ENCODE measurements around the gene OTOP1. TPM values are rescaled to one million over a fixed set of nuclear protein-coding genes. Genes with fewer than 3 reads are reported as not detected.
A peak's percentile ranks its signal among the peaks of the same experiment; 100 is the strongest.

Gene OTOP1
- total RNA-seq, 3 donors from 2014 or later (not counting 1 experiment from before 2014, with no cell fraction given) = not detected

DNA sequence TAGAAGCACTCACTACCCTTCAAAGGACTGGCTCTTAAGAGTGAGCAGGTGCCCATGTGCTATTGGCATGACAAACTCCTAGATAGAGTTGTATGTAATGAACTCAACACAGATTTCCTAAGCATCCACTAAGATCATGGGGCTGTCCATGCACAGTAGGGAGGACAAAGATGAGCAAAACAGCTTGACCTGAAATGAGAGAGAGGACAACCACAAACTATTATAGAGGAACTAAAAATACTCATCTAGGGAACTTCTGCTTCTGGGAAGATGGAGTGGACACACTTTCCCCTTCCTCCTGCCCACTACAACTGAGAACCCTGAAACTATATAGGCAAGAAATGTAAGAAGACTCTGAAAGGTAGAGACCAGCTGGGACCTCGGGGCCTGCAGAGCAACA lies 42.0 kb upstream of the OTOP1 start:
- peak overlapping the region; percentile 97 for H3K27ac ChIP-seq (ENCODE audit: low read length)
- WGBS (ENCODE audit: insufficient coverage) = 43% methylated on average over 1 of the region's 1 CpG

DNA sequence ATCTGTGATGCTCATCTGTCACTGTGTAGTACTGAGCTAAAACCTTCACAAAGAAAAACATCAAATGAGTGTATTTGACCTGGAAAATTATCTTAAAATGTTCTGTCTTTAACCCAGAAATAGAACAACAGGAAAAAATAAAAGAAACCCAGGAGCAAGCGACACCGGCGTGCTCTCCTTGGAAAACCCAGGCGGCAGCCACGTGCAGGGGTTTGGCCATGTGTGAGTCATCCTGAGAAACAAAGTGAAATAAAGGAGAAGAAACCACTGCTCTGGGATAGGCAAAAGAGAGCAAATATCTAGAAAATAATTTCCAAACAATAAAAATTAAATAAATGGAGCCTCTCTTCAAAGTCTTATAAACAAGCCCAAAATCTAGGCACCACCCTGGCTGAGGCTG lies 41.3 kb upstream of the OTOP1 start:
- H3K36me3 Mint-ChIP-seq = peaks cover 13% of the 10 kb centered on the region
- peaks cover 55 to 73% of the 10 kb centered on the region in 2 donors for H3K4me1 Mint-ChIP-seq
- Histone ChIP-seq H3K27ac (ENCODE audit: low read length) (peak overlapping the region; percentile 97), H3K27me3 (ENCODE audit: control insufficient read depth, insufficient read depth, low read length) (no peaks in the 10 kb centered on the region), H3K4me1 (ENCODE audit: control insufficient read depth, insufficient read depth, low read length) (peaks cover 43% of the 10 kb centered on the region), H3K36me3 (ENCODE audit: control insufficient read depth, insufficient read depth, low read length) (peaks cover 18% of the 10 kb centered on the region), H3K9me3 (ENCODE audit: control insufficient read depth, insufficient read depth, low read length) (no peaks in the 10 kb centered on the region), H3K4me3 (ENCODE audit: low read length) (no peak overlapping the region)
- peak overlapping the region; percentile 95 to 96 for H3K27ac Mint-ChIP-seq
- no peaks in the 10 kb centered on the region for H3K27me3 Mint-ChIP-seq (ENCODE audit: low read depth in 2 of 2)
- H3K9me3 Mint-ChIP-seq = no peaks in the 10 kb centered on the region
- peak overlapping the region; percentile 72 for H3K4me3 Mint-ChIP-seq
- WGBS (ENCODE audit: insufficient coverage) = 70% methylated on average over 5 of the region's 5 CpGs
- ATAC-seq (no peak), DNase-seq (peak in 1 of 2 donors; percentile 26)
- TF ChIP-seq, protein P1, sequence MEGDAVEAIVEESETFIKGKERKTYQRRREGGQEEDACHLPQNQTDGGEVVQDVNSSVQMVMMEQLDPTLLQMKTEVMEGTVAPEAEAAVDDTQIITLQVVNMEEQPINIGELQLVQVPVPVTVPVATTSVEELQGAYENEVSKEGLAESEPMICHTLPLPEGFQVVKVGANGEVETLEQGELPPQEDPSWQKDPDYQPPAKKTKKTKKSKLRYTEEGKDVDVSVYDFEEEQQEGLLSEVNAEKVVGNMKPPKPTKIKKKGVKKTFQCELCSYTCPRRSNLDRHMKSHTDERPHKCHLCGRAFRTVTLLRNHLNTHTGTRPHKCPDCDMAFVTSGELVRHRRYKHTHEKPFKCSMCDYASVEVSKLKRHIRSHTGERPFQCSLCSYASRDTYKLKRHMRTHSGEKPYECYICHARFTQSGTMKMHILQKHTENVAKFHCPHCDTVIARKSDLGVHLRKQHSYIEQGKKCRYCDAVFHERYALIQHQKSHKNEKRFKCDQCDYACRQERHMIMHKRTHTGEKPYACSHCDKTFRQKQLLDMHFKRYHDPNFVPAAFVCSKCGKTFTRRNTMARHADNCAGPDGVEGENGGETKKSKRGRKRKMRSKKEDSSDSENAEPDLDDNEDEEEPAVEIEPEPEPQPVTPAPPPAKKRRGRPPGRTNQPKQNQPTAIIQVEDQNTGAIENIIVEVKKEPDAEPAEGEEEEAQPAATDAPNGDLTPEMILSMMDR (IDR thresholded peaks at IDR 0.05) = no peak
- intact Hi-C loops (cut with micrococcal nuclease) = no loop called here

More for the DNA sequence above, 42.0 kb upstream of the OTOP1 start:
- peak overlapping the region; percentile 43 for H3K4me3 ChIP-seq (ENCODE audit: low read length)
- H3K36me3 Mint-ChIP-seq = peaks cover 21% of the 10 kb centered on the region
- peaks cover 23% of the 10 kb centered on the region for H3K36me3 ChIP-seq (ENCODE audit: control insufficient read depth, insufficient read depth, low read length)
- TF ChIP-seq, protein P1 (IDR thresholded peaks at IDR 0.05) = no peak
- H3K27ac Mint-ChIP-seq = peak overlapping the region; percentile 95 to 96
- no peaks in the 10 kb centered on the region for H3K27me3 ChIP-seq (ENCODE audit: control insufficient read depth, insufficient read depth, low read length)
- no peaks in the 10 kb centered on the region for H3K9me3 Mint-ChIP-seq
- peak in 1 of 2 donors; percentile 13 for DNase-seq
- H3K4me1 ChIP-seq (ENCODE audit: control insufficient read depth, insufficient read depth, low read length) = peaks cover 43% of the 10 kb centered on the region
- peak overlapping the region; percentile 85 for H3K4me3 Mint-ChIP-seq
- H3K4me1 Mint-ChIP-seq = peaks cover 55 to 80% of the 10 kb centered on the region in 2 donors
- H3K27me3 Mint-ChIP-seq (ENCODE audit: low read depth in 2 of 2) = no peaks in the 10 kb centered on the region
- no peak for ATAC-seq
- H3K9me3 ChIP-seq (ENCODE audit: control insufficient read depth, insufficient read depth, low read length) = no peaks in the 10 kb centered on the region
- intact Hi-C loops (cut with micrococcal nuclease) = loop anchor here (1.0 kb wide), 1 partner anchor 22 kb away; the partner anchor contains the start of genes LYAR and ZBTB49

DNA sequence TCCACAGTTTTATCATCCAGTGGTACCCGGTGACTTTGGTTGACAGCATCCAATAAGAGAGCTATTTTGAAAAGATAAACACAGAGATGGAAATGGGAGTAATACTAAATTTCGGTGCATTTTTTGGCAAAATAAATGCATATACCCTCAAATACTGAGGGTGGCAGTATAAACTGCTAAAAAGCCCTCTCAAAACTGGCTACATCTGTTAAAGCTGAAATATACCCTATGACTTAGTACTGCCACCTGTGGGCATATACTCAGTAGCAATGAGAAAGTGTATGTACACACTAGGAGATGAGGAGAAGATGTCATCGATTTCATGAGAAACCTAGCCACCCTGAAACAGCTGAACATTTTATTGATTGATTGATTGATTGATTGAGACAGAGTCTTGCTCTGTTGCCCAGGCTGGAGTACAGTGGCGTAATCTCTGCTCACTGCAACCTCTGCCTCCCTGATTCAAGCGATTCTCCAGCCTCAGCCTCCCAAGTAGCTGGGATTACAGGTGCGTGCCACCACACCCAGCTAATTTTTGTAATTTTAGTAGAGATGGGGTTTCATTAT lies 33.5 kb upstream of the OTOP1 start:
- DNase-seq = peak in 1 of 2 donors; percentile 81
- Histone ChIP-seq H3K27ac (ENCODE audit: low read length) (peak overlapping the region; percentile 16), H3K9me3 (ENCODE audit: control insufficient read depth, insufficient read depth, low read length) (no peaks in the 10 kb centered on the region), H3K36me3 (ENCODE audit: control insufficient read depth, insufficient read depth, low read length) (no peaks in the 10 kb centered on the region), H3K4me3 (ENCODE audit: low read length) (no peak overlapping the region), H3K4me1 (ENCODE audit: control insufficient read depth, insufficient read depth, low read length) (no peaks in the 10 kb centered on the region), H3K27me3 (ENCODE audit: control insufficient read depth, insufficient read depth, low read length) (no peaks in the 10 kb centered on the region)
- Mint-ChIP-seq H3K27me3 (ENCODE audit: low read depth in 2 of 2) (no peaks in the 10 kb centered on the region), H3K36me3 (no peaks in the 10 kb centered on the region), H3K4me1 (peaks cover 16 to 27% of the 10 kb centered on the region in 2 donors), H3K4me3 (no peak overlapping the region), H3K27ac (peak overlapping the region; percentile 43 to 67), H3K9me3 (no peaks in the 10 kb centered on the region)
- TF ChIP-seq, protein P1 (IDR thresholded peaks at IDR 0.05) = peak; percentile 85
- intact Hi-C loops (cut with micrococcal nuclease) = loop anchor here (1.0 kb wide), 4 partner anchors 10 to 170 kb away; partner anchors contain the start of genes LYAR and ZBTB49
- 86% methylated on average over 5 of the region's 6 CpGs for WGBS (ENCODE audit: insufficient coverage)
- ATAC-seq = peak; percentile 96 to 100 (median 100)
